Ammon's horn (tissue), 1 donor: ENCODE measurements around the gene PDE8A.

Experiments
- DNase-seq: peaks from one replicate; pipeline ENCODE4 v3.0.0-alpha.2; 2016; ENCODE audit warnings: low spot score

The PDE8A gene

DNA sequence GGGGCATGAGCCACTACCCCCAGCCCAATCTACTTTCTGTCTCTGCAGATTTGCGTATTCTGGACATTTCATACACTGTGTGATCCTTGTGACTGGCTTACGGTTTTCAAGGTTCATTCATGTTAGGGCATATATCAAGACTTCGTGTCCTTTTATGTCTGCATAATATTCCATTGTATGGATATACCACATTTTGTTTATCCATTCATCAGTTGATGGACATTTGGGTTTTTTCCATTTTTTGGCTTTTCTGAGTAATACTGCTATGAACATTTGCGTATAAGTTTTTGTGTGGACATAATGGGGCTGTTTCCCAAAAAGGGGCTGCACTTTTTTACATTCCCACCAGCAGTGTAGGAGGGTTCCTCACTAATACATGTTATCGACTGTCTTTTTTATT is 106.6 kb downstream of the PDE8A start:
- DNase-seq, result no peak

DNA sequence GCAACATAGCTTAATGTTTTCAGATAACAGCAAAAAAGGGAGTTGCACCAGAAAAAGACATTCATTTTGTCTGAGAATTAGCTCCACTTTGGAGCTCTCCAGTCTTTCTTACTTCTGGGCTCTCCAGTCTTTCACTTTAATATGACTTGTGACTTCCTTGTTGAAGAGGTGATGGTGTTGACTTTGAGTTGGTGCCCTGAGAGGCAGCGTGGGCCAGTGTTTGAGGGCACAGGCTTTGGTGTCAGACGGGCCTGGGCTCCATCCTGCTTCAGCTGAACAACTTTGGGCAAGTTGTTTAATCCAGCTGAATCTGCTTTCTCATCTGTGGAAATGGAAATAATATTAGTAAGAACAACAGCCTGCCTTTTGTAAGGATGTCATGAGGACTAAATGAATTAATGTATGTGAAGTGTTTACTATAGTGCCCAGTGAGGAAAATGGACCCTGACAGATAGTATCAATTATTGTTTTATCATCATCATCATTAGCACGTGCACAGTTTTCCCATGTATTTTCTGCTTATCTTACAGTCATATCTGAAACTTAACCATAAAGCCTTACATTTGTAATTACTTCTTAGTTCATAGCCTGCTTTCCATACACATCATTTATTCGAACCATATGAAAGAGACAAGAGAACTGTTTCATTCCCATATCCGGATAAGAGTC is 108.4 kb downstream of the PDE8A start:
- DNase-seq, result no peak

DNA sequence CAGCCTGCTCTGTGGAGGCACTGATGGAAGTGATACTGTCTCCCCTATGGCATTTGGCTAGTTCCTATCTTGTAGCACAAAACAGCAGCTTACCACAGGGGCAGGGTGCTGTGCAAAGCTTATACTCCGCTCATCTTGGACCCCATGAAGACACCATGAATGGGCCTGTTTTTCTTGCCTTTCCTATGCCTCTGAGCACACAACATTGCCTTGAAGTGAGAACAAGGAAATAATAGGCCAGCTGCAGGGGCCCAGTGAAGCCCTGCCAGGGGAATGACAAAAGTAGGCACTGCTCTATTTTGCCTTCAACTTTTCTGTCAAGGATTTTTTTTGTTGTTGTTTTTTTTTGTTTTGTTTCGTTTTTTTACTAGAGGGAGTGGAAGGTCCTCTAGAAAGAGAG is 110.3 kb downstream of the PDE8A start:
- DNase-seq, result peak; percentile 66

DNA sequence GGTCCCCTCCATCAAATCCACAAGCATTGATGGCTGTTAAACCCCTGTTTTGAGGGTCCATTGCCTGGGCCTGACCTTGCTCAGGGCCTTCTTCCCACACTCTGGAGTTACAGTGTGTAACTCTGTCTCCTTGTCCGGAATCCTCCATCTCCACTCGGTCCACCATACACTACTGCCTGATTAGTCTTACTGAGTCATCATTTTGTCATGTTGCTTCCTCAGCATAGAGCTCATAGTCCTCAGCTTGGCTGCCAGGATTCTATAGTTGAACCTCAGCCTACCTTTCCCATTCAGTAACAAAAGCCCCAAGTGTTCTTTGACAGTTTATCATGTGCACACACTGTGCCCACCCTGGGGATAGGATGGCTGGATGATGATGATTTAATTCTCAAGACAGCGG is 113.0 kb downstream of the PDE8A start:
- DNase-seq, result no peak

DNA sequence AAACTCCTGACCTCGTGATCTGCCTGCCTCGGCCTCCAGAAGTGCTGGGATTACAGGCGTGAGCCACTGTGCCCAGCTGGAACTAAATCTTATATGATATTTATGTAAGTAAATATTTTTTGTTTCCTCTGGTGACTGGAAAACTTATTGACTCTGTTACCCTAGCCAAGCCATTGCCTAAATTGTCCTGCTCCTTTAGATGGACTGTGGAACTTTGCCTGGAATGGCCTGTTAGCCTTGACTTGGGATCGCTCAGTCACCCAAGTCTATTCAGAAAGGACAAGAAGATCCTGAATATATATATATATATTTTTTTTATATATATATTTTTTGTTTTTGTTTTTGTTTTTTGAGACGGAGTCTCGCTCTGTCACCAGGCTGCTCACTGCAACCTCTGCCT is 113.9 kb downstream of the PDE8A start:
- DNase-seq, result no peak

DNA sequence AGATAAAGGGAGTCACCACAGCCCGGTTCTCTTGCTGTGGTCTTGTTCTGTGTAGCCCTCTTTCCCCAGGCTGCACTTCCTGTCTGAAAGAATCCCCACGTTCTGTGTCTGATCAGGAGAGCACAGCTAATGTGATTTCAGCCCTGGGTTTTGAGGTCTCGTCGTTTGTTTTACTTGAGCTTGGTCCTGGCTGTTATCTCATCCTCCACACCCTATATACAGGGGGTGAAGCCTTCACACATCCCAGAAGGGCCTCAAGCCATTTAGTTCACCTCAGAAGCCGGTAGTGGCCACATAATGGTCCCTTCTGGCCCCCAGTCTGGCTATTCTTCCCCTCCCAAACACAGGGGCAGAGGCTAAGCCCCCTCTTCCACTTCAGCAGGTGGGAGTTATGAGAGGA is 115.6 kb downstream of the PDE8A start:
- DNase-seq, result no peak

DNA sequence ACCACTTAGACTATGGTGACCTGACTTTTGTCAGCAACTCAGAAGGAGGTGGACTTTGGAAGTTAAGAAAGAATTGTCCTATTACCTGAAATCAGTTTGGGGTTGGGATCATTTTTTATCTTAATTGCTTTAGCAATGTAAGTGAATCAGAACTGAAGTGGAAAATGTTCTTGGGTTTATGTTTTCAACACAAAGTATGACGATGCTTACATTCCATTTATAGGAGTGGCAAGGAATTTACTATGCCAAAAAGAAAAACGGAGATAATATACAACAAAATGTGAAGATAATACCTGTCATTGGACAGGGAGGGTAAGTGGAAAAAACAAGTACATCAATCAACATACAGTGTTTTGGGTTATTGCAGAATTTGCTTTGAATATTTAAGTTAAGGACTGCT is 116.1 kb downstream of the PDE8A start:
- no peak for DNase-seq

DNA sequence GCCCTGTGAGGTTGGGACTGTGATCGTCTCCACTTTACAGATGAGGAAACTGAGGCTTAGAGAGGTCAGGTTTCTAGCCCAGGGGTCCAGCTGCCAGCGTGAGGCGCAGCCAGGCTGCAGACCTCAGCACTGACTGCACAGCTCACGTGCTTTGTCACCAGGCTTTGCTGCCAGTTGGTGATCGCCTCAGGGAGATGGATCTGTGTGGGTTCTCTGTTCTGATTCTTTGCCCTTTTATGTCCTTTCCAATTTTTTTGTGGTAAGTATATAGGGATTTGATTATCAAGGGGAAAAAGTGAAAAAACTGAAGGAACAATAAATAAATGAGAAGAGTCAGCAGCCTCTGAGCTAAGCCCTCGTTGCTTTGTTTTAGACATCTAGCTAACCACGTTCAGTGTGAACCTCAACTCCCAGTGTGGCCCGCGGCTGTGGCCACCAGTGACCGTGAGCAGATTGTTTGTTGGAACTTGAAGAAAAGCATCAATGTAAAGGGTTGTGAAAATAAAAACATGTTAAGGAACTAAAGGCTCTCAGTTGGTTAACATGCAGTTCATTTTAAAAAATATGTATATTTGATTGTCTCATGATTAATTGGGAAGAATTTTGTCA is 117.6 kb downstream of the PDE8A start:
- peak; percentile 81 for DNase-seq

DNA sequence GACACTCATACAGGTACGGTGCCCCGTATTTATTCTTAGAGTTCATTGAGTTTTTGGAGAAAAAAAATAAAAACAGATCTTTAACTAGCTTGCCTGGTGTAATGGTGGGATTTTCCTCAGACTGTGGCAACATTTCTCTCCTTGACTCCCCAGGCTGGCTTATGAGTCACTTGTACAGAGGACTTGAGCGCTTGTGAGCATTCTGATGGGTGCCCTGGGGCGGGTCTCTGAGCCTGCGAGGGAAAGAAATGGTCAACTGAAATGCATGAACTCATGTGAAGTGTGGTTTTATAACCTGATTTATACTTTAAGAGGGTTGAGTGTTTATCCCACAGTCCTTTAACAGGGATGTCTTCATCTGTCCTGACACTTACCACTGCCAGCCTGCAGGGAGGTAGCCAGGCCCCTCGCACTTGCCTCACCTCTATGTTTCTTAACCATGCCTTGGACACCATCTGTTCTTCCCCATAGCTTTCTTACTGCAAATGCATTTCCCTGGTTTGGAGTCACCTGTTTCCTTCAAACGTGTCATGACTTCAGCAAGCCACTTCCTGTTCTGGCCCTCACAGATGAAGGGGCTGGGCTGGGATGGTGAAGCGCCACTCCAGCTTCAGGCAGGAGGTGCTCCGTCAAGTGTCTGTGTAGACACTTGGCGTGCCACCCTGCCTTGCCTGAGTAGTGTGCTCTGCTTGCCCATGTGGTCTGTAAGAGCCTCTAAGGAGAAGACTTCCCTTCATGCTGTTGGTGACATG is 118.7 kb downstream of the PDE8A start:
- DNase-seq, result no peak

DNA sequence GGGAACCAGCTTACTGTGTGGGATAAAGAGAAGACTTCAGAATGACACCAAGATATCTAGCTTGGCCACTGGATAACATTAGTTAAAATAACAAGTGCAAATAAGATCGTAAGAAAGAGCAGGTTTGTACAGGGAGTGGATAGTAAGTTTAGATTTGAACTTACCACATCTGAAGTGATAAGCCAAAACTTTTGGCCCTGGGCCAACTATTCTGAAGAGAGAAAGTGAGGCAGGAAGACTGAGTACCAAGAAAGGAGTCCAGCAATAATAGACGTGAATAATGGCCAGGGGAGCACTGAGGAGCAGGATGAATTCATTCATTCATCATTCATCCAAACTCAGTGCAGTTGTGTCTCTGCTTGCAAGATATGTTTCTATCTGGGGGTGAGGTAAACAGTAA is 122.9 kb downstream of the PDE8A start:
- DNase-seq, result no peak

DNA sequence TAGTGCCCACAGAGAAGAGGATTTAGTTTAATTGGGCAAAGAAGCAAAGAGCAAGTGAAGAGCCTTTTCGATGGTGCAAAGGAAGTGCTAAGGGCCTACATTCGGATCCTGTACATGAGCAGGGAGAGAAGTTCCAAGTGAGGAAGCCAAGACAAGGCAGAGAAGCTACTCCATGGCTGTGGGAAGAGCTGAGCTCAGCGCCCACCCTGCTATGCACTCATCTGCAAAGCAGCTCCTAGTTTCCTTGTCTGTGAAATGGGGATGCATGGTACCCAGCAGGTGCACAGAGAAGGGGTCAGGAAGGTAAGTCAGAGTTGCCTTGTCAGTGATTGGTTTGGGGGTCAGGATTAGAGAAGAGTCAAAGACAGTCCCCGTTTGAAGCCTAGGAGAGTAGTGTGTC is 126.5 kb downstream of the PDE8A start:
- no peak for DNase-seq

DNA sequence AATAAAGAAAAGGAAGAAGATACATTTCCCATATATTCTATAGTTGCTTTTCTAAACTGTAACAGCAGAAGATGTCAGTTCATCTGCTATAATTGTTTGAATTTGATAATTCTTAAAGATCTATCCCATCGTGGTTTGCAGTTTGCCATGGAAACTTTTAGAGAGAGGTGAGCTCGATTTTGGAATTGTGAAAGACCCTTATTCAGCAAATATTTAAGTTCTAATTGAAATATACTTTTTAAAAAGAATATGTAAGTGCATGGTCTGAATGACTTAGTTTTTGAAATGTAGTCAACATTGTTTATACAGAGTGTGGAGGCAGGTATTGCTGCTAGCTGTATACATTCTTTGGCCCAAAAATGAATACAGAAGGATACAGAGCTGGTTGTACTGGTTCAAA is 127.7 kb downstream of the PDE8A start:
- DNase-seq, result no peak

DNA sequence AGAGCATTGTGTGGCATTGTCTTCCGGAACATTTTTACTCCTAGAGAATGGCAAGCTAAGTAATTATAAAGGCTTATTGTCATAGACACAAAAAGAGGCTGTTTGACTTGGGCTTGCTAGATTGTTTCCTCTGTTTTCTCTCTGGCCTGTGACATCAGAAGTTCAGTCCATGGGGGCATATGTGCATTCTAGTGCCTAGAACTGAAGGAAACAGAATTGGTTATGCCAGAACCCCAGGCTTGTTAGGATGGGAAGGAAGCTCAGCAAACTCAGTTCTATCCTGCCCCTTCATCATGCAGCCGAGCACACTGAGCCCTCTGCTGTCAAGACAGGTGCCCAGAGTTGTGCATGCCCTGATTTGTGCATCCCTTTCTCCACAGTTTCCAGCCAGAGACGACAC is 131.3 kb downstream of the PDE8A start:
- peak; percentile 92 for DNase-seq

DNA sequence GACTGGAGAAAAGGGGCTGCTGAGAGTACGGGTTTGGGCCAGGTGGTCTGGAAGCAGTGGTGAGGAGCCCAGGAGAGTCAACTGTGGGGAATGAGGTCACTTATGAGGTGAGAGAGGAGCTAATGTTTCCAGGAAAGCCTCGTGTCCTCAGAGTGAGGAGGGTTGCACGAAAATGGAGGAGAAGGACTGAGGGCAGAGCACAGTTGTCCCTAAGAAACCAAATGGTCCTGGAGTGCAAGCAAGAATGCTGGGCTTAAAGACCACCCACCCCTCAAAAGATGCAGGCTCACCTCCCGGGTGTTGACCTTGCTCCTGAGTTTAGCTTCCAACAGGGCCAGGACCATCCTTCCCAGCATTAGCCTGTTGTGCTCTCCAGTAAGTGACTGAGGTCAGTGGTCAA is 133.2 kb downstream of the PDE8A start:
- no peak for DNase-seq

DNA sequence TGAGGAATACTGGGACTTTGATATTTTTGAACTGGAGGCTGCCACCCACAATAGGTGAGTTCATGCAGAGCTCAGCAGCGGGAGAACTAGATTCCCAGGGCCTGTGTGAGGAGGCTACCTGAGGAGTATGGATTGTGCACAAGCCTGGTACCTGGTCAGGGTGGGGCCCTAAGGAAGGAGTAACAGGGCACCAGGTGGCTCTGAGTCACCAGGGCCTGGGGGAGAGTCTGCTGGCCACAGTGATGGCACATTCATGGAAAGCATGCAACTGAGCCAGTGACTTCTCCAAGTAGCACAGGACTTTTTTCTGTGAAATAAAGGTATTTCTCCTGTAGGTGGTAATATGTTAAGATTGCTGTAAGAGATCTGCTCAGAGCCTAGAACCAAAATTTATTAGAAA is 134.4 kb downstream of the PDE8A start:
- no peak for DNase-seq

DNA sequence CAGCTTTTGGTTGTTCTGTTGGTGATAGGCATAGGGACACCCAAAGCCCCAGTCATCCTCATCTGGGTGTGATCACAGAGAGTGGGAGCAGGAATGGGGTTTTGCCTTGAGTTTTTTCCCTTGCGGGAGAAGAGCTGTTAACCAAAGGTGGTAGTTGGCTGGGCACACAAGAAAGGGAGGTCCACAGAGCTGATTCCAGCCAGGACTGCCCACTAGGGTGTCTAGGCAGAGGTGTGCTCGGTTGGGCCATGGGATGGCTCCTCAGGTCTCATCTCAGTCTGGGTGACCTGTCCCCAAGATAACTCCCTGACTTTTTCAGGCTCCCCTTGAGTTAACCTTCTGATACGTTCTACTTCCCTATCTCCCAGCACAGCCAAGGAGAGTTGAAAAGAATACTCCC is 134.8 kb downstream of the PDE8A start:
- DNase-seq, result no peak

DNA sequence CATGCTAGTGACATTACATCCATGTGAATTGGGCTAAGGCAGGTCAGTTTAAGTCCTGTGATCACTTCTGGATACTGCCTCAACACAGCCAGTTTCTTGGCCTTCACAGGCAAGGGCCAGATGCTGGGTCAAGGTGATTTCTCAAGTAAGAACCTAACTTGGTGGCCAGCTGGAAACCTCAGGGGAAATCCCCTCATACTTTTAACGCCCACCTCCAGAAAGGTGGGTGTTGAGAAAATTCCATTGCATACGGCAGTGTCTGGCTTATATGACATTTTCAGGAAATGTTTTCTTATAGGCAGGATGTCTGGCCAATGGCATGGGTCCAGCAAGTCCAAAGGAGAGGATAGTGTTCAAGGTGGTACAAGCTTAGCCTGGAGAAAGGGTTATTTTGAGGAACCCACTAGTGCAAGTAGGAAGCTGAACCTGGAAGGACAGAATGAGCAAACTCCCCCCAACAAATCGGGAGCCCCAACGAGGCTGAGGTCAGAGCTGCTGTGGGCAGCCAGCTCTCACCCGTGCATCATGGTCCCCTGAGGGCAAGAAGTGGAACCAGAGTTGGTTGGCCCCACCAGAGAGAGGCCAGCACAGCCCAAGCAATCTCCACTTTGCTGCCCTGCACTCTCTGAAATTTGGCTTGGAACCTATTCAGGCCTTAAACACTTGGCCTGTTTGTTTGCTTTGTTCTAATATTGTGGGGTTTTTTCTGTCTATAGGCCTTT is 135.4 kb downstream of the PDE8A start:
- DNase-seq, result no peak

DNA sequence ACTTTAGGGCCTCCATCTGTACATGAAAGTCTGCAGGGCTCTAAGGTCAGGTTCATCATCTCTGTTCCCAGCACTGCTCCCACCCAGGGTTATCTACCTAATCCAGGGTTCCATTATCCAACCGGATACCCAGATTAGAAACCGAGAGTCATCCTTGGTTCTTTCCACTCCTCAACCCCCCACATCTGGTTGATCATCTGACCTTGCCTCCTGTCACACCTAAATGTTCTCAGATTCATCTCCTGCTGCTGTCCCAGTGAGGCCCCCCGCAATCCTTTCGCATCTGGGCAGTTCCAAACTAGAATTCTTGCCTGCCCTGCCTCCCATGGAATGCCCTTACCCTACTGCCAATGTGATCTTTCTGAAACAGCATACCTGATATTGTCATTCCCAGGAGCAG is 136.5 kb downstream of the PDE8A start:
- DNase-seq, result no peak

DNA sequence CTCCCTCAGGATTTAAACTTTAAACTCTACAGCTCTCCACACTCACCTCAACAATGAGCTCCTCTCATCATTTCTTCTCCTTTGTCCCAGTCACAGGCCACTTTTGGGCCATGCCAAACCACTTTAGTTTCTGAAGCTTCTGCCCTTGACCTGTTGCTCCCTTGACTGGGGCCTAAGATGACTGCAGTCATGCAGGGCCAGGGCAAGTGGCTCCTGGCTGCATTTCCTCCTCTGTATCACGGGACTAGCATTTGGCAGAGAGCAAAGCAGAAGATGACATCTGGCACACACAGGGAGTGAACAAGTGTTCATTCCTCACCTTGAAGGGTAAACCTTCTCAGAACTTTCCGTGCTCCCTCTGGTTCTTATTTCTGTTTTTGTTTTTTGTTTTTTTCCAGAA is 136.9 kb downstream of the PDE8A start:
- DNase-seq, result no peak

DNA sequence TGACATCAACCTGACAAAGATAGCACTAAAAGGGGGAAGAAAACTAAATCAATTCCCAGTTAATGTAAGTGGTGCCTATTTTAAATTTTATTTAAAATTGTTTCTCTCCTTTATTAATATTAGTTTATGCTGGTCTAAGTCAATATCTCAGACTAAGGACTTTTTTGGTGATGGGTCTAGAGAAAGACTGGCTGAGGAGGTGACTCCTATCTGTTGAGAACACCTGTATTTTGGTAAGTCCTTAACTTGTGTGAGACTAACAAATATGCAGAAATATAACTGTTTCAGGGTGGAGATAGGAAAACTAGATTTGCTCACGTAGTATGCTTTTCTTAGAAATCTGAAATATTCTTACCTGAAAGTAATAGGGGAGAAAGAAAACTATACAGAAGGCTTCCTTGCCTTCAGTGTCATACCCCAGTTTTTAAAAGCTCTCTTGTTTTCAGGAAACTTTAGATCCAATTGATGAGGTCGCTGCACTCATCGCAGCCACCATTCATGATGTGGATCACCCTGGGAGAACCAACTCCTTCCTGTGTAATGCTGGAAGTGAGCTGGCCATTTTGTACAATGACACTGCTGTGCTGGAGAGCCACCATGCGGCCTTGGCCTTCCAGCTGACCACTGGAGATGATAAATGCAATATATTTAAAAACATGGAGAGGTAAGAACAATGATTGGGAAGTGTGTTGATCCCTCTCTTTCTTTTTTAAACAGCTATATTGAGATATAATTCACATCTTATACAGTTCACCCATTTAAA is 138.9 kb downstream of the PDE8A start:
- peak; percentile 79 for DNase-seq

DNA sequence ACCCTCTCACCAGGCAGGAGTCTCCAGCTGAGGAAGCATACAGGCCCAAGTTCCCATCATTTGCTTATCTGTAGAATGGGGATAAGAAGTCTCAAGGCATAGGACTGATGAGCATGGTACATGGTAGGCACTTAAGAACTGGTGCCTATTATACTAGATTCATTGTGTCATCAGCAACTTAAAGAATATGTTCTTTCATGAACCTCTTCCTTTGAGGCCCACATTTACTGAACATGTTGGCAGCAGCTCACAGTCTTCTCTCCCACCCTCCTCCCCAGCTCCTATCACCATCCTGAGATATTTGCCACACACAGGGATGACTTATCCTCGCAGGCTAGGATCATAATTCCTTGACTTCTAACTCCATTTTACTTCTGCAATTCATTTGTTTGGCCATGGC is 142.5 kb downstream of the PDE8A start:
- DNase-seq, result no peak

DNA sequence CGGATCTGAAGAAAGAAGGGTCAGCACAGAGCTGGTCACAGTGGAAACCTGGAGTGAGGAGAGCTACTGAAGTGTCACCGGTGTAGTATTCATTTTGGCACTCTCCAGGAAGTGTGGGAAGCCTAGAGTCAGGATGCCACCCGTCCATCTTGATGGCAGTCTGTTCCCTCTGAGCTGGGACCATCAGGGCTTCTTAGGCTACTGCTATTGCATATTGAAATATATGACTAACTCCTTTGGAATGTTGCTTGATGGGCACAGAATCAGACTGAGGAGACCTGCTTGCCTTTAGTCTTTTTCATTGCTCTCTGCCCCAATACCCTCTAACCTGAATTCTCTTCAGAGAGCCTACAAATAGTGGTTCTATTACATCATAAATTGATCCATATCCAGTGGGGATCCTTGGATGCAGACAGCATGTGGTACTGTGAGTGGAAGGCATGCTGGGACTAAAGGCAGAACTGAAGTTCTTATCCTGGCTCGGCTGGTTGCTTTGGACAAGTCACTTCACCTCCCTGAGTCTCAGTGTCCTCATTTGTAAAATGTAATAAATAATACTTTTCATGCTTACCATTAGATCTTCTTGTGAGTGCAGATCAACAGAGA is 143.5 kb downstream of the PDE8A start:
- DNase-seq, result no peak
